ENCODE results near the gene LSM5.

Gene LSM5

DNA sequence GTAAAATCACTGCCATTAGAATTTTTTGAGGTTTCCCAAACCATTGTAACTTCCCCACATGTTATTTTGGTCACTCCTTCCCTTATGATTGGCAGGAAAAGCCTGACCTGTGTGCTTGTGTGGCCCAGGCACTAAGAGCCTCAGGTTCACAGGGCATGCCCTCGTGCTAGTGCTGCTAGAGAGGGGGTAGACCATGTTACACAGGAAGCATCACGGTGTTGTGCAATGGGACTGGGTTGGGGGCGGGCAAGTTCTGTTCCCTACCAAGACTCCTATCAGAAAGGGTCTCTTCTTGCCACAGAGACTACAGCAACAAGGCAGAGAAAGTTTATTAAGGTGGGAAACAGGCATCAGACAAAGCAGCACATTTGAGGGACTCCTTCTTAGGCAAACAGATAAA lies 32.2 kb downstream of the LSM5 start:
- no peak for FAIRE-seq

DNA sequence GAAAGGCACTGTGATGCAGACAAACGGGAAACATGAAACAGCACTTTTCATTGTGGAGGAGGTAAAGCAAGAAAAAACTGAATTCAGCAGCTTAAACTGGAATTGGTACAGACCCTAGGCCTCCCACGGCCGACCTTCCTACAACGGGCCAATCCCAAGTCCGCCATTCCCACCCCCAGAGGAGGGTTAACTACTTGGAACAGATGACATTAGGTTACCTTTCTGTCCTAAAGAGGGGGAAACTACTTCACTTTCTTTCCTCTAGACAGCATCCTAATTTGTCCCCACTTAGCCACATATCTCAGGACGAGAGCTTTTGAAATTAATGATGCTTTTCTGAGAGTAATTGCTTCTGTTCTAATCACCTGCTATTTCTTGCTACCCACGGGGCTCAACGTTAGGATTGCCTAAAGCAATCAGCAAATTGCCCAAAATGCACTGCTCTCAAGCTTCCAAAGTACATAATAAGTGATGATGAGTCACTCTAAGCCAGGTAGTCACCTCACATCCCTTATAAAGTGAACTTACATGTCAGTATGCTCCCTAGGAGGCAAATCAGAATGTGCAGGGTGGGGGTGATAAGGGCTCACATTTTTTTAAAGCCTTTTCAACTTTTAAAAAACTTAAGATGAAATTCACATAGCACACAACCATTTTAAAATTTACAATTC lies 36.7 kb downstream of the LSM5 start:
- no peak for FAIRE-seq

DNA sequence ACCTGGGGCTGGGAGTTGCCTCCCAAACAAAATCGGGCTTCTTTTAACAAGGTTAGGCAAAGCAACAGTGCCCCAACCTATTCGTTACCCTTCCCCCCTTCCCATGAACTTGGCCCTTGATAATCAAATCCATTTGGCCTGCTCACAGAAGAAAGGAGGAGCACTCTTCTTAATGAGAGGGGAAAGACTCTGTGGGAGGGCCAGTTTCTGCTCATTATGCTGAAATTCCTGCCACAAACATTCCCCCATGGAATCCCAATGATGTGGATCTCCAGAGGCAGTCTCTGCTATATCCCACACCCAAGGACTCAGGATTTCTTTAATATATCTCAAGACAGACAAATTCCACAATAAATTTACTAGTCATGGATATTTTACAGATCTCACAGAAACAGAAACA lies 43.0 kb downstream of the LSM5 start:
- FAIRE-seq: no peak

DNA sequence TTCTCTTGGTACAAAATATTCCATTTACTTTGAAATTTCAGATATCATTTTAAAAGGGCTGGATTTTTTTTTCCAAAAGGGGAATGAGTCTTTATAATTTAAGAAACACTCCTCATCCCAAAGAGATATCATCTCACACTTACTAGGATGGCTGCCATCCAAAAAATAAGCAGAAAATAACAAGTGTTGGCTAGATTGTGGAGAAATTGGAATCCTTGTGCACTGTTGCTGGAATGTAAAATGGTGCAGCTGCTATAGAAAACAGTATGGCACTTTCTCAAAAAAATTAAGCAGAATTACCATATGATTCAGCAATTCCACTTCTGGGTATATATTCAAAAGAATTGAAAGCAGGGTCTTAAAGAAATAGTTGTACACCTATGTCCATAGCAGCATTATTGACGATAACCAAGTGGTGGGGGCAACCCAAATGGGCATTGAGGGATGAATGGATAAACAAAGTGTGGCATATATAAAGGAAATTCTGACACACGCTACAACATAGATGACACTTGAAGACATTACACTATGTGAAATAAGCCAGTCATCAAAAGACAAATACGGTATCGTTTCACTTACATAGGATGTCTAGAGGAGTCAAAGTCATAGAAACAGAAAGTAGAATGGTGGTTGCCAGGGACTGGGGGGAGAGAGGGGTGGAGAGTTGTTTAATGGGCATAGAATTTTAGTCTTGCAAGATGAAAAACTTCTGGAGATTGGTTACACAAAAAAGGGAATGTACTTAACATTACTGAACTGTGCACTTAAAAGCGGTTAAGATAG lies 53.8 kb downstream of the LSM5 start:
- no peak for FAIRE-seq

Measured in G401.6 (cell line).